Activated CD4-positive, alpha-beta T cell treated with anti-CD3 and anti-CD28 coated beads, Interleukin-2, amount 10 ng/mL, durations not matched to agents 24 days and 14 days (primary cell): ENCODE data around the gene SRRD. TPM values are rescaled to one million over a fixed set of nuclear protein-coding genes. Genes with fewer than 3 reads are reported as not detected.
A peak's percentile ranks its signal among the peaks of the same experiment; 100 is the strongest.

Source experiments
- DNase-seq: peaks from one replicate; pipeline ENCODE4 v3.0.0; 2022
- H3K27ac Mint-ChIP-seq: one replicate; pipeline ENCODE4 v1.8.0; 2022; ENCODE audit warnings: mild to moderate bottlenecking, mixed read lengths
- H3K27me3 Mint-ChIP-seq: one replicate; pipeline ENCODE4 v1.8.0; 2022; ENCODE audit warnings: mixed read lengths
- H3K36me3 Mint-ChIP-seq: one replicate; pipeline ENCODE4 v1.8.0; 2022; ENCODE audit warnings: low read depth, mild to moderate bottlenecking, mixed read lengths
- H3K4me1 Mint-ChIP-seq: one replicate; pipeline ENCODE4 v1.8.0; 2021; ENCODE audit warnings: mixed read lengths
- H3K4me3 Mint-ChIP-seq: one replicate; pipeline ENCODE4 v1.8.0; 2022; ENCODE audit warnings: mild to moderate bottlenecking, moderate library complexity, mixed read lengths
- H3K9me3 Mint-ChIP-seq: one replicate; pipeline ENCODE4 v1.8.0; 2021; ENCODE audit warnings: mixed read lengths
- intact Hi-C: fragments of 100-400 bp; cut with micrococcal nuclease; formaldehyde crosslinking; loops from one replicate; pipeline ENCODE4 v1.15.1; 2023
- total RNA-seq: library from RNA; stranded (reverse); gene quantifications from 2 replicates; pipeline ENCODE4 v1.2.3, GENCODE V29; 2022

Gene SRRD
- total RNA-seq, 1 donor from 2014 or later = 28.1 TPM

- H3K9me3 Mint-ChIP-seq = no peaks in the 10 kb centered on the region
Measured at GRCh38 chr22:26503758-26504157, 20.1 kb downstream of the SRRD start.

GRCh38 chr22:26508148-26508547 is 24.5 kb downstream of the SRRD start:
- Mint-ChIP-seq H3K4me3 (no peak overlapping the region), H3K36me3 (peaks cover 54% of the 10 kb centered on the region), H3K9me3 (no peaks in the 10 kb centered on the region), H3K4me1 (peaks cover 48% of the 10 kb centered on the region), H3K27me3 (no peaks in the 10 kb centered on the region), H3K27ac (no peak overlapping the region)
- intact Hi-C loops = no loop called here
- DNase-seq = no peak

More at GRCh38 chr22:26503758-26504157, 20.1 kb downstream of the SRRD start:
- Mint-ChIP-seq H3K4me1 (peaks cover 29% of the 10 kb centered on the region), H3K36me3 (peaks cover 66% of the 10 kb centered on the region), H3K4me3 (peak overlapping the region; percentile 68), H3K27me3 (no peaks in the 10 kb centered on the region), H3K27ac (peak overlapping the region; percentile 82)
- intact Hi-C loops = no loop called here
- DNase-seq = no peak

- H3K27me3 Mint-ChIP-seq = no peaks in the 10 kb centered on the region
- peak within 1 kb of the TSS; percentile 100 for H3K4me3 Mint-ChIP-seq
- peak within 1 kb of the TSS; percentile 97 for H3K27ac Mint-ChIP-seq
- intact Hi-C loops = loop anchor here (1.0 to 2.0 kb wide), 2 partner anchors 29 to 79 kb away; partner anchors contain the start of genes HPS4, SRRD and TPST2
- DNase-seq = peak; percentile 99
- H3K4me1 Mint-ChIP-seq = peaks cover 41% of the 10 kb centered on the region
- no peaks in the 10 kb centered on the region for H3K9me3 Mint-ChIP-seq
- peaks cover 27% of the 10 kb centered on the region for H3K36me3 Mint-ChIP-seq
Measured at GRCh38 chr22:26512149-26512793, 28.6 kb downstream of the SRRD start, which contains the start of gene TFIP11. TSS of gene TFIP11 (minus strand) at chr22:26512473. CDS start at chr22:26510272, 2,201 bp downstream.

- intact Hi-C loops = loop anchor here (2.0 kb wide), 1 partner anchor 77 kb away; the partner anchor contains the start of gene TPST2
Measured at GRCh38 chr22:26513838-26514237, 30.2 kb downstream of the SRRD start.

GRCh38 chr22:26514419-26515161 is 30.9 kb downstream of the SRRD start:
- Mint-ChIP-seq H3K36me3 (peaks cover 13% of the 10 kb centered on the region), H3K27ac (no peak overlapping the region), H3K9me3 (no peaks in the 10 kb centered on the region), H3K4me1 (peaks cover 36% of the 10 kb centered on the region), H3K4me3 (peak overlapping the region; percentile 3), H3K27me3 (no peaks in the 10 kb centered on the region)
- DNase-seq = no peak
- intact Hi-C loops = no loop called here

More at GRCh38 chr22:26513838-26514237, 30.2 kb downstream of the SRRD start:
- Mint-ChIP-seq H3K36me3 (peaks cover 21% of the 10 kb centered on the region), H3K27me3 (no peaks in the 10 kb centered on the region), H3K9me3 (no peaks in the 10 kb centered on the region), H3K4me3 (peak overlapping the region; percentile 100), H3K27ac (no peak overlapping the region), H3K4me1 (peaks cover 41% of the 10 kb centered on the region)
- no peak for DNase-seq

GRCh38 chr22:26515931-26516330 is 32.3 kb downstream of the SRRD start:
- no peak overlapping the region for H3K27ac Mint-ChIP-seq
- peaks cover 3% of the 10 kb centered on the region for H3K36me3 Mint-ChIP-seq
- H3K9me3 Mint-ChIP-seq = no peaks in the 10 kb centered on the region
- intact Hi-C loops = no loop called here
- no peak for DNase-seq
- H3K4me3 Mint-ChIP-seq = no peak overlapping the region
- no peaks in the 10 kb centered on the region for H3K27me3 Mint-ChIP-seq
- peaks cover 26% of the 10 kb centered on the region for H3K4me1 Mint-ChIP-seq

- Mint-ChIP-seq H3K4me3 (no peak overlapping the region), H3K27me3 (no peaks in the 10 kb centered on the region), H3K4me1 (peaks cover 22% of the 10 kb centered on the region), H3K27ac (no peak overlapping the region), H3K36me3 (peaks cover 2% of the 10 kb centered on the region), H3K9me3 (no peaks in the 10 kb centered on the region)
- no peak for DNase-seq
- intact Hi-C loops = no loop called here
Measured at GRCh38 chr22:26516503-26516902, 32.8 kb downstream of the SRRD start.

GRCh38 chr22:26517429-26517828 is 33.8 kb downstream of the SRRD start:
- no peak for DNase-seq
- H3K36me3 Mint-ChIP-seq = no peaks in the 10 kb centered on the region
- H3K27me3 Mint-ChIP-seq = no peaks in the 10 kb centered on the region
- no peaks in the 10 kb centered on the region for H3K9me3 Mint-ChIP-seq
- no peak overlapping the region for H3K4me3 Mint-ChIP-seq
- no peak overlapping the region for H3K27ac Mint-ChIP-seq
- intact Hi-C loops = no loop called here
- peaks cover 17% of the 10 kb centered on the region for H3K4me1 Mint-ChIP-seq

- no peak overlapping the region for H3K4me3 Mint-ChIP-seq
- no peak for DNase-seq
- no peaks in the 10 kb centered on the region for H3K9me3 Mint-ChIP-seq
- H3K27ac Mint-ChIP-seq = no peak overlapping the region
- H3K27me3 Mint-ChIP-seq = no peaks in the 10 kb centered on the region
- peaks cover 17% of the 10 kb centered on the region for H3K36me3 Mint-ChIP-seq
- intact Hi-C loops = no loop called here
- H3K4me1 Mint-ChIP-seq = peaks cover 2% of the 10 kb centered on the region
Measured at GRCh38 chr22:26522012-26522411, 38.3 kb downstream of the SRRD start.

GRCh38 chr22:26522592-26522991 is 38.9 kb downstream of the SRRD start:
- Mint-ChIP-seq H3K27me3 (no peaks in the 10 kb centered on the region), H3K4me3 (no peak overlapping the region), H3K9me3 (no peaks in the 10 kb centered on the region), H3K4me1 (peaks cover 4% of the 10 kb centered on the region), H3K36me3 (peaks cover 22% of the 10 kb centered on the region), H3K27ac (no peak overlapping the region)
- DNase-seq = no peak
- intact Hi-C loops = no loop called here

GRCh38 chr22:26524870-26525269 is 41.2 kb downstream of the SRRD start:
- DNase-seq = no peak
- Mint-ChIP-seq H3K27ac (no peak overlapping the region), H3K4me3 (no peak overlapping the region), H3K27me3 (no peaks in the 10 kb centered on the region), H3K4me1 (peaks cover 4% of the 10 kb centered on the region), H3K9me3 (no peaks in the 10 kb centered on the region), H3K36me3 (peaks cover 33% of the 10 kb centered on the region)
- intact Hi-C loops = no loop called here

- H3K27me3 Mint-ChIP-seq = no peaks in the 10 kb centered on the region
- no peak overlapping the region for H3K27ac Mint-ChIP-seq
- no peak for DNase-seq
- no peaks in the 10 kb centered on the region for H3K9me3 Mint-ChIP-seq
- no peak overlapping the region for H3K4me3 Mint-ChIP-seq
- H3K4me1 Mint-ChIP-seq = peaks cover 4% of the 10 kb centered on the region
- intact Hi-C loops = no loop called here
- H3K36me3 Mint-ChIP-seq = peaks cover 41% of the 10 kb centered on the region
Measured at GRCh38 chr22:26525946-26526564, 42.4 kb downstream of the SRRD start.

- peaks cover 50% of the 10 kb centered on the region for H3K36me3 Mint-ChIP-seq
- no peak overlapping the region for H3K4me3 Mint-ChIP-seq
- no peak overlapping the region for H3K27ac Mint-ChIP-seq
- H3K4me1 Mint-ChIP-seq = peaks cover 4% of the 10 kb centered on the region
- intact Hi-C loops = no loop called here
- no peak for DNase-seq
- H3K27me3 Mint-ChIP-seq = no peaks in the 10 kb centered on the region
- no peaks in the 10 kb centered on the region for H3K9me3 Mint-ChIP-seq
Measured at GRCh38 chr22:26527167-26527566, 43.5 kb downstream of the SRRD start.
